ENCODE data around the gene SCAF11.

GRCh38 chr12:45986641-45987339, 3.6 kb downstream of the SCAF11 start:
- TF ChIP-seq CTCF (IDR thresholded peaks at IDR 0.05) = no peak
- TF ChIP-seq POLR2A (IDR thresholded peaks at IDR 0.05) = no peak

All from heart left ventricle (tissue), 13 donors.